Keratinocyte (primary cell): ENCODE measurements around the gene APEH.
"Not testable (repeated sequence)": the region's sequence is repeated elsewhere in the genome, so short reads cannot be mapped to it uniquely, and the experiment has no call there.

Experiments
- EZH2 ChIP-seq: IDR thresholded peaks from one replicate; pipeline ENCODE4 v1.6.1; 2012; ENCODE audit warnings: inconsistent platforms, mild to moderate bottlenecking, low read length, moderate library complexity
- TF ChIP-seq, protein P1 (sequence below), 3 experiments: IDR thresholded peaks in 1 of 3; conservative IDR thresholded peaks in 1 of 3; optimal IDR thresholded peaks in 1 of 3; 2 replicates in 2 of 3; 3 replicates in 1 of 3; pipeline versions ENCODE3 to v1.5.1; 2011; ENCODE audit warnings: low read length in 3 of 3, mild to moderate bottlenecking in 3 of 3, moderate library complexity in 2 of 3, control low read depth in 1 of 3, inconsistent platforms in 1 of 3; ENCODE audit not compliant: insufficient read depth in 2 of 3; ENCODE audit errors: extremely low read depth in 1 of 3

DNA sequence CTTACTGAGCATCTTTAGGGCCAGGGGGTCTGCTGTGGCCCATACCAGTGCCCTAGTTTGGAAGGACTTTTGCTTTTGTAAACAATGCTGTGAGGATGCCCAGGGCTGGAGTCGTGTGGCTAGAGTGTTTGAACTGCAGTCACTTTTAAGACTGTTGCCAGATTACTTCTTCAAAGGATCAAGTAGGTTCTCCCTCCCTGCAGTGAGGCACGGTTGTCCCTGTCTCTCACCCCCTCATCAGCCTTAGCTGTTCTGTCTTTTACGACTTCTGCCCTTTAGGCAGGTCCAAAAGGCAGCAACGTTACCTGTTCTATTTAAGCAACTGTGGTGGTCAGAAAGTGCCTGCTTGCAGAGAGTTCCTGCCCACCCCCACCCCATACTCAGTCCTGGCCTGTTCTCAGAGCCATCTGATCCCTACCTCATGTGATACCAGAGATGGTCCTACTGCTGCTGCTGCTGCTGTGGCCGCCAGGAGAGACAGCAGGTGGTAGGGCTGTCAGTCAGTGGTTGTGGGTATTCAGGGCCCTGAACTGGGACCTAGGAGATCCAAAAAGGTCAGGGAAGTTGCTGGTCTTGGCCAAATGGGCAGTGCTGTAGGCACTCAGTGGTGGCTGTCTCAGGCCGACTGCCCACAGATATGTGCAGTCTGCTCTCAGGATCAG, 20.4 kb downstream of the APEH start:
- TF ChIP-seq EZH2, result not testable (repeated sequence)
- TF ChIP-seq, protein P1, sequence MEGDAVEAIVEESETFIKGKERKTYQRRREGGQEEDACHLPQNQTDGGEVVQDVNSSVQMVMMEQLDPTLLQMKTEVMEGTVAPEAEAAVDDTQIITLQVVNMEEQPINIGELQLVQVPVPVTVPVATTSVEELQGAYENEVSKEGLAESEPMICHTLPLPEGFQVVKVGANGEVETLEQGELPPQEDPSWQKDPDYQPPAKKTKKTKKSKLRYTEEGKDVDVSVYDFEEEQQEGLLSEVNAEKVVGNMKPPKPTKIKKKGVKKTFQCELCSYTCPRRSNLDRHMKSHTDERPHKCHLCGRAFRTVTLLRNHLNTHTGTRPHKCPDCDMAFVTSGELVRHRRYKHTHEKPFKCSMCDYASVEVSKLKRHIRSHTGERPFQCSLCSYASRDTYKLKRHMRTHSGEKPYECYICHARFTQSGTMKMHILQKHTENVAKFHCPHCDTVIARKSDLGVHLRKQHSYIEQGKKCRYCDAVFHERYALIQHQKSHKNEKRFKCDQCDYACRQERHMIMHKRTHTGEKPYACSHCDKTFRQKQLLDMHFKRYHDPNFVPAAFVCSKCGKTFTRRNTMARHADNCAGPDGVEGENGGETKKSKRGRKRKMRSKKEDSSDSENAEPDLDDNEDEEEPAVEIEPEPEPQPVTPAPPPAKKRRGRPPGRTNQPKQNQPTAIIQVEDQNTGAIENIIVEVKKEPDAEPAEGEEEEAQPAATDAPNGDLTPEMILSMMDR (optimal IDR thresholded peaks at IDR 0.05 in 1 of 3, IDR thresholded peaks at IDR 0.05 in 1 of 3, conservative IDR thresholded peaks at IDR 0.05 in 1 of 3; ENCODE audit: extremely low read depth in 1 of 3, insufficient read depth in 2 of 3, low read length in 3 of 3), result not testable (repeated sequence)
